Measurements from ENCODE around the gene RYR2. TPM values are rescaled to one million over a fixed set of nuclear protein-coding genes. Genes with fewer than 3 reads are reported as not detected.

Gene RYR2
- polyA plus RNA-seq, 1 experiment: not detected

GRCh38 chr1:237050185-237050584 lies 8.2 kb downstream of the RYR2 start:
- DNase-seq (ENCODE audit: low read depth, low spot score): no peak
- ChIA-PET POLR2A (no interaction called here), CTCF (no interaction called here)
- Histone ChIP-seq H3K9me3 (ENCODE audit: control insufficient read depth, insufficient read depth, low read length) (peaks cover 4% of the 10 kb centered on the region), H3K27ac (ENCODE audit: low read depth, low read length) (no peak overlapping the region), H3K4me3 (ENCODE audit: low read depth, low read length) (no peak overlapping the region), H3K27me3 (ENCODE audit: control insufficient read depth, insufficient read depth, low read length) (no peaks in the 10 kb centered on the region)
- no peak for TF ChIP-seq CTCF (IDR thresholded peaks at IDR 0.05; ENCODE audit: low read depth, low read length)

GRCh38 chr1:237050915-237051314 lies 8.9 kb downstream of the RYR2 start:
- DNase-seq (ENCODE audit: low read depth, low spot score): no peak
- TF ChIP-seq CTCF (IDR thresholded peaks at IDR 0.05; ENCODE audit: low read depth, low read length): no peak
- CTCF ChIA-PET: no interaction called here
- Histone ChIP-seq H3K27ac (ENCODE audit: low read depth, low read length) (no peak overlapping the region), H3K4me3 (ENCODE audit: low read depth, low read length) (no peak overlapping the region), H3K27me3 (ENCODE audit: control insufficient read depth, insufficient read depth, low read length) (no peaks in the 10 kb centered on the region), H3K9me3 (ENCODE audit: control insufficient read depth, insufficient read depth, low read length) (peaks cover 8% of the 10 kb centered on the region)
- POLR2A ChIA-PET: no interaction called here

- DNase-seq (ENCODE audit: low read depth, low spot score): no peak
Measured at GRCh38 chr1:237054313-237054712, 12.3 kb downstream of the RYR2 start.

GRCh38 chr1:237058470-237058869 lies 16.5 kb downstream of the RYR2 start:
- Histone ChIP-seq H3K4me3 (ENCODE audit: low read depth, low read length) (no peak overlapping the region), H3K27ac (ENCODE audit: low read depth, low read length) (no peak overlapping the region), H3K27me3 (ENCODE audit: control insufficient read depth, insufficient read depth, low read length) (no peaks in the 10 kb centered on the region), H3K9me3 (ENCODE audit: control insufficient read depth, insufficient read depth, low read length) (peaks cover 12% of the 10 kb centered on the region)
- no peak for DNase-seq (ENCODE audit: low read depth, low spot score)
- ChIA-PET CTCF (no interaction called here), POLR2A (no interaction called here)
- TF ChIP-seq CTCF (IDR thresholded peaks at IDR 0.05; ENCODE audit: low read depth, low read length): no peak

More at GRCh38 chr1:237054313-237054712, 12.3 kb downstream of the RYR2 start:
- CTCF ChIA-PET: no interaction called here
- no peak overlapping the region for H3K27ac ChIP-seq (ENCODE audit: low read depth, low read length)
- H3K9me3 ChIP-seq (ENCODE audit: control insufficient read depth, insufficient read depth, low read length): peaks cover 12% of the 10 kb centered on the region
- no peak for TF ChIP-seq CTCF (IDR thresholded peaks at IDR 0.05; ENCODE audit: low read depth, low read length)
- POLR2A ChIA-PET: no interaction called here
- H3K4me3 ChIP-seq (ENCODE audit: low read depth, low read length): no peak overlapping the region
- no peaks in the 10 kb centered on the region for H3K27me3 ChIP-seq (ENCODE audit: control insufficient read depth, insufficient read depth, low read length)

DNA sequence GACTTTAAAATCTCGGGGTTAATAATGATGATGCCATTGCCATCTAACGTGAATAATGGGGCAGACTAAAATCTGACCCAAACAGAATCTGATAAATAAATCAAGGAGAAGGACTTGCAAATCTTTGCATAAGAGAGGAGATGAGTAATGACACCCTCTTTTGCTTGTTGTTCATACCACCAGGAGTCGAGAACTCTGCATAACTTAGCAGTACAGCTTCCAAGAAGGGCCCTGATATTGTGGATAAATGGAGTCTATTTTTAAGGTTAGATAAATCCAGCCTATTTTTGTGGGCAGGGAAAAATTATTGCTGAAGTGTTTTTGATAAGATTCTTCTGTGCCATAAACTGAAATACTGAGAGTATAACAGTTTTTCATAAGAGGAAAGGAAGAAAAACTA lies 17.3 kb downstream of the RYR2 start:
- Histone ChIP-seq H3K27ac (ENCODE audit: low read depth, low read length) (no peak overlapping the region), H3K9me3 (ENCODE audit: control insufficient read depth, insufficient read depth, low read length) (peaks cover 12% of the 10 kb centered on the region; the same call in 1 of the 2 replicates), H3K4me3 (ENCODE audit: low read depth, low read length) (no peak overlapping the region), H3K27me3 (ENCODE audit: control insufficient read depth, insufficient read depth, low read length) (no peaks in the 10 kb centered on the region)
- TF ChIP-seq CTCF (IDR thresholded peaks at IDR 0.05; ENCODE audit: low read depth, low read length): no peak
- ChIA-PET POLR2A (no interaction called here), CTCF (no interaction called here)
- DNase-seq (ENCODE audit: low read depth, low spot score): no peak

Data from AG04450 (cell line).